SK-N-SH treated with all-trans-retinoic acid at 6 μM for 48 hours (cell line): ENCODE data around the gene AP1G2.

Experiments
- ATAC-seq: fragments of 200-7000 bp; cut with Tn5 transposase; 3 replicates; pipeline ENCODE4 v1.9.1; 2020; ENCODE audit warnings: mild to moderate bottlenecking, moderate library complexity
- ARNTL ChIP-seq: fragments of 450-650 bp; formaldehyde crosslinking; IDR thresholded peaks from 2 replicates; pipeline ENCODE4 v1.5.0; 2020; ENCODE audit warnings: low read depth, mild to moderate bottlenecking, moderate library complexity, borderline replicate concordance
- BACH2 ChIP-seq: fragments of 250-450 bp; sonication (Bioruptor Pico); IDR thresholded peaks from 2 replicates; pipeline ENCODE4 v1.9.0; 2021; ENCODE audit warnings: mild to moderate bottlenecking, borderline replicate concordance
- CSDC2 ChIP-seq: fragments of 250-450 bp; sonication (Bioruptor Pico); IDR thresholded peaks from 2 replicates; pipeline ENCODE4 v1.5.0; 2020; ENCODE audit warnings: mild to moderate bottlenecking, moderate library complexity
- ESRRG ChIP-seq: fragments of 250-450 bp; sonication (Bioruptor Pico); IDR thresholded peaks from 2 replicates; pipeline ENCODE4 v1.6.1; 2021; ENCODE audit warnings: mild to moderate bottlenecking
- PATZ1 ChIP-seq: fragments of 250-450 bp; sonication (Bioruptor Pico); IDR thresholded peaks from 2 replicates; pipeline ENCODE4 v1.8.0; 2020; ENCODE audit warnings: mild to moderate bottlenecking, moderate library complexity, borderline replicate concordance
- POU6F1 ChIP-seq: fragments of 250-450 bp; sonication (Bioruptor Pico); IDR thresholded peaks from 2 replicates; pipeline ENCODE4 v1.8.0; 2021; ENCODE audit warnings: low read depth, mild to moderate bottlenecking, moderate library complexity, borderline replicate concordance
- PPARA ChIP-seq: fragments of 250-450 bp; sonication (Bioruptor Pico); IDR thresholded peaks from 2 replicates; pipeline ENCODE4 v1.5.0; 2020; ENCODE audit warnings: mild to moderate bottlenecking, borderline replicate concordance
- SNAI2 ChIP-seq: fragments of 250-450 bp; sonication (Bioruptor Pico); IDR thresholded peaks from 2 replicates; pipeline ENCODE4 v1.5.0; 2020; ENCODE audit warnings: mild to moderate bottlenecking, moderate library complexity
- TCF4 ChIP-seq: fragments of 250-450 bp; sonication (Bioruptor Pico); IDR thresholded peaks from 2 replicates; pipeline ENCODE4 v1.8.0; 2021; ENCODE audit warnings: mild to moderate bottlenecking, moderate library complexity, borderline replicate concordance
- ZFP3 ChIP-seq: fragments of 250-450 bp; sonication (Bioruptor Pico); IDR thresholded peaks from 2 replicates; pipeline ENCODE4 v1.5.0; 2020; ENCODE audit warnings: mild to moderate bottlenecking, moderate library complexity
- ZFP30 ChIP-seq: fragments of 450-650 bp; formaldehyde crosslinking; IDR thresholded peaks from 2 replicates; pipeline ENCODE4 v1.5.0; 2022; ENCODE audit warnings: mild to moderate bottlenecking, moderate library complexity
- ZNF565 ChIP-seq: fragments of 450-650 bp; formaldehyde crosslinking; conservative IDR thresholded peaks from 2 replicates; pipeline ENCODE4 v1.5.0; 2020; ENCODE audit warnings: low read depth, mild to moderate bottlenecking, moderate library complexity
- ZNF70 ChIP-seq: fragments of 450-650 bp; formaldehyde crosslinking; IDR thresholded peaks from 2 replicates; pipeline ENCODE4 v1.5.0; 2020; ENCODE audit warnings: mild to moderate bottlenecking, moderate library complexity
- TF ChIP-seq, protein P1 (sequence below): fragments of 250-450 bp; sonication (Bioruptor Pico); IDR thresholded peaks from 2 replicates; pipeline ENCODE4 v1.5.0; 2020; ENCODE audit warnings: mild to moderate bottlenecking, moderate library complexity
- TF ChIP-seq, protein P2 (sequence below): fragments of 250-450 bp; sonication (Bioruptor Pico); IDR thresholded peaks from 2 replicates; pipeline ENCODE4 v1.5.1; 2020; ENCODE audit warnings: low read depth, mild to moderate bottlenecking, moderate library complexity
- TF ChIP-seq, protein P3 (sequence below): fragments of 250-450 bp; sonication (Bioruptor Pico); IDR thresholded peaks from 2 replicates; pipeline ENCODE4 v1.5.1; 2021; ENCODE audit warnings: mild to moderate bottlenecking, moderate library complexity

AP1G2 gene

GRCh38 chr14:23564876-23565275 is 2.7 kb downstream of the AP1G2 start:
- no peak for ATAC-seq
- TF ChIP-seq, protein P1, sequence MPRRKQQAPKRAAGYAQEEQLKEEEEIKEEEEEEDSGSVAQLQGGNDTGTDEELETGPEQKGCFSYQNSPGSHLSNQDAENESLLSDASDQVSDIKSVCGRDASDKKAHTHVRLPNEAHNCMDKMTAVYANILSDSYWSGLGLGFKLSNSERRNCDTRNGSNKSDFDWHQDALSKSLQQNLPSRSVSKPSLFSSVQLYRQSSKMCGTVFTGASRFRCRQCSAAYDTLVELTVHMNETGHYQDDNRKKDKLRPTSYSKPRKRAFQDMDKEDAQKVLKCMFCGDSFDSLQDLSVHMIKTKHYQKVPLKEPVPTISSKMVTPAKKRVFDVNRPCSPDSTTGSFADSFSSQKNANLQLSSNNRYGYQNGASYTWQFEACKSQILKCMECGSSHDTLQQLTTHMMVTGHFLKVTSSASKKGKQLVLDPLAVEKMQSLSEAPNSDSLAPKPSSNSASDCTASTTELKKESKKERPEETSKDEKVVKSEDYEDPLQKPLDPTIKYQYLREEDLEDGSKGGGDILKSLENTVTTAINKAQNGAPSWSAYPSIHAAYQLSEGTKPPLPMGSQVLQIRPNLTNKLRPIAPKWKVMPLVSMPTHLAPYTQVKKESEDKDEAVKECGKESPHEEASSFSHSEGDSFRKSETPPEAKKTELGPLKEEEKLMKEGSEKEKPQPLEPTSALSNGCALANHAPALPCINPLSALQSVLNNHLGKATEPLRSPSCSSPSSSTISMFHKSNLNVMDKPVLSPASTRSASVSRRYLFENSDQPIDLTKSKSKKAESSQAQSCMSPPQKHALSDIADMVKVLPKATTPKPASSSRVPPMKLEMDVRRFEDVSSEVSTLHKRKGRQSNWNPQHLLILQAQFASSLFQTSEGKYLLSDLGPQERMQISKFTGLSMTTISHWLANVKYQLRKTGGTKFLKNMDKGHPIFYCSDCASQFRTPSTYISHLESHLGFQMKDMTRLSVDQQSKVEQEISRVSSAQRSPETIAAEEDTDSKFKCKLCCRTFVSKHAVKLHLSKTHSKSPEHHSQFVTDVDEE (CRISPR knock-in tag) = no peak
- TF ChIP-seq CSDC2 (CRISPR knock-in tag) = no peak
- no peak for TF ChIP-seq POU6F1
- TF ChIP-seq, protein P2, sequence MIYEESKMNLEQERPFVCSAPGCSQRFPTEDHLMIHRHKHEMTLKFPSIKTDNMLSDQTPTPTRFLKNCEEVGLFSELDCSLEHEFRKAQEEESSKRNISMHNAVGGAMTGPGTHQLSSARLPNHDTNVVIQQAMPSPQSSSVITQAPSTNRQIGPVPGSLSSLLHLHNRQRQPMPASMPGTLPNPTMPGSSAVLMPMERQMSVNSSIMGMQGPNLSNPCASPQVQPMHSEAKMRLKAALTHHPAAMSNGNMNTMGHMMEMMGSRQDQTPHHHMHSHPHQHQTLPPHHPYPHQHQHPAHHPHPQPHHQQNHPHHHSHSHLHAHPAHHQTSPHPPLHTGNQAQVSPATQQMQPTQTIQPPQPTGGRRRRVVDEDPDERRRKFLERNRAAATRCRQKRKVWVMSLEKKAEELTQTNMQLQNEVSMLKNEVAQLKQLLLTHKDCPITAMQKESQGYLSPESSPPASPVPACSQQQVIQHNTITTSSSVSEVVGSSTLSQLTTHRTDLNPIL (CRISPR knock-in tag) = no peak
- no peak for TF ChIP-seq ARNTL
- TF ChIP-seq ZNF565 (CRISPR knock-in tag) = no peak
- TF ChIP-seq ZFP30 (CRISPR knock-in tag) = no peak
- no peak for TF ChIP-seq PPARA (CRISPR knock-in tag)
- TF ChIP-seq ZNF70 (CRISPR knock-in tag) = no peak
- TF ChIP-seq, protein P3, sequence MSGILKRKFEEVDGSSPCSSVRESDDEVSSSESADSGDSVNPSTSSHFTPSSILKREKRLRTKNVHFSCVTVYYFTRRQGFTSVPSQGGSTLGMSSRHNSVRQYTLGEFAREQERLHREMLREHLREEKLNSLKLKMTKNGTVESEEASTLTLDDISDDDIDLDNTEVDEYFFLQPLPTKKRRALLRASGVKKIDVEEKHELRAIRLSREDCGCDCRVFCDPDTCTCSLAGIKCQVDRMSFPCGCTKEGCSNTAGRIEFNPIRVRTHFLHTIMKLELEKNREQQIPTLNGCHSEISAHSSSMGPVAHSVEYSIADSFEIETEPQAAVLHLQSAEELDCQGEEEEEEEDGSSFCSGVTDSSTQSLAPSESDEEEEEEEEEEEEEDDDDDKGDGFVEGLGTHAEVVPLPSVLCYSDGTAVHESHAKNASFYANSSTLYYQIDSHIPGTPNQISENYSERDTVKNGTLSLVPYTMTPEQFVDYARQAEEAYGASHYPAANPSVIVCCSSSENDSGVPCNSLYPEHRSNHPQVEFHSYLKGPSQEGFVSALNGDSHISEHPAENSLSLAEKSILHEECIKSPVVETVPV = no peak
- no peak for TF ChIP-seq PATZ1 (CRISPR knock-in tag)
- no peak for TF ChIP-seq BACH2

- TF ChIP-seq TCF4 (CRISPR knock-in tag) (no peak), ZFP3 (CRISPR knock-in tag) (no peak)
- ATAC-seq = no peak
Observed at GRCh38 chr14:23564181-23564812, 3.3 kb downstream of the AP1G2 start.

GRCh38 chr14:23563473-23564180 is 4.0 kb downstream of the AP1G2 start:
- no peak for ATAC-seq
- TF ChIP-seq PPARA (CRISPR knock-in tag) = no peak
- no peak for TF ChIP-seq ESRRG
- TF ChIP-seq ZNF565 (CRISPR knock-in tag) = no peak
- no peak for TF ChIP-seq TCF4 (CRISPR knock-in tag)
- TF ChIP-seq, protein P3 = no peak
- TF ChIP-seq ZFP30 (CRISPR knock-in tag) = no peak
- no peak for TF ChIP-seq ZFP3 (CRISPR knock-in tag)
- no peak for TF ChIP-seq POU6F1
- TF ChIP-seq PATZ1 (CRISPR knock-in tag) = no peak
- TF ChIP-seq ZNF70 (CRISPR knock-in tag) = no peak
- no peak for TF ChIP-seq SNAI2 (CRISPR knock-in tag)
- no peak for TF ChIP-seq CSDC2 (CRISPR knock-in tag)
- no peak for TF ChIP-seq BACH2
- TF ChIP-seq, protein P1 (CRISPR knock-in tag) = no peak
